GM12878 (cell line): ENCODE measurements around the gene MAPKAPK3. TPM values are rescaled to one million over a fixed set of nuclear protein-coding genes. Genes with fewer than 3 reads are reported as not detected.

Source experiments
- ATAC-seq: fragments of 200-7000 bp; cut with Tn5 transposase; 3 replicates; pipeline ENCODE4 v1.9.1; 2020; ENCODE audit warnings: mild to moderate bottlenecking, moderate library complexity
- BruUV-seq: library from RNA; stranded (reverse); fragments of 400-500 nt; replicated peaks from 2 replicates; lab custom pipeline; 2021; lab: Mats Ljungman, UMichigan
- CTCF ChIA-PET: fragments of 300-600 bp; sonication (Branson Sonifier 250); formaldehyde crosslinking; extraction: SDS; loops from one replicate; lab custom pipeline; 2021; ENCODE audit warnings: inconsistent platforms; lab: Yijun Ruan, JAX
- POLR2A ChIA-PET: fragments of 350-600 bp; formaldehyde crosslinking; extraction: SDS; loops from one replicate; lab custom pipeline; 2021; ENCODE audit warnings: inconsistent platforms; lab: Charles Lee
- RAD21 ChIA-PET: fragments of 300-600 bp; sonication (Branson Sonifier 250); formaldehyde crosslinking; loops from one replicate; lab custom pipeline; 2023; ENCODE audit warnings: antibody characterized with exemption; ENCODE audit not compliant: unreplicated experiment; lab: Charles Lee
- SMC1A ChIA-PET: fragments of 300-600 bp; sonication (Branson Sonifier 250); formaldehyde crosslinking; loops from one replicate; lab custom pipeline; 2023; ENCODE audit not compliant: unreplicated experiment, uncharacterized antibody; lab: Charles Lee
- DNase-seq: peaks from one replicate; pipeline ENCODE4 v3.0.0-alpha.2; 2011; ENCODE audit warnings: low read depth, low spot score
- FAIRE-seq: peaks from 3 replicates; lab custom pipeline; 2011; peaks lifted over from hg19 to GRCh38; lab: Jason Lieb, UNC
- H2AFZ ChIP-seq: 2 replicates; pipeline ENCODE4 v1.6.0; 2011; ENCODE audit warnings: low read depth, low read length, control low read depth; ENCODE audit not compliant: control insufficient read depth
- H3K27ac ChIP-seq: 2 replicates; pipeline ENCODE4 v1.5.1; 2011; ENCODE audit warnings: control low read depth; ENCODE audit not compliant: control insufficient read depth, insufficient read depth
- H3K27me3 ChIP-seq, 2 experiments: replicated peaks in 1 of 2; 2 replicates each; pipeline versions ENCODE4 v1.6.0 to v1.6.1; 2011; ENCODE audit warnings: low read length in 1 of 2; ENCODE audit not compliant: control insufficient read depth in 2 of 2, insufficient read depth in 2 of 2
- H3K36me3 ChIP-seq, 2 experiments: 2 replicates each; pipeline ENCODE4 v1.5.1; 2011; ENCODE audit warnings: low read length in 1 of 2; ENCODE audit not compliant: control insufficient read depth in 2 of 2, insufficient read depth in 2 of 2
- H3K4me1 ChIP-seq: 2 replicates; pipeline ENCODE4 v1.6.1; 2011; ENCODE audit warnings: mild to moderate bottlenecking, low read length, moderate library complexity, mixed read lengths; ENCODE audit not compliant: control insufficient read depth, insufficient read depth
- H3K4me2 ChIP-seq: 2 replicates; pipeline ENCODE4 v1.6.0; 2011; ENCODE audit warnings: control low read depth; ENCODE audit not compliant: control insufficient read depth, insufficient read depth
- H3K4me3 ChIP-seq: fragments of 200-600 bp; sonication (generic); 2 replicates; pipeline ENCODE4 v1.5.1; 2016
- H3K79me2 ChIP-seq: 2 replicates; pipeline ENCODE4 v1.6.0; 2011; ENCODE audit warnings: low read length; ENCODE audit not compliant: control insufficient read depth, insufficient read depth
- H3K9ac ChIP-seq: 2 replicates; pipeline ENCODE4 v1.8.0; 2011; ENCODE audit warnings: low read length, control low read depth, mixed read lengths; ENCODE audit not compliant: control insufficient read depth, insufficient read depth
- H3K9me3 ChIP-seq: replicated peaks from 3 replicates; pipeline ENCODE4 v1.5.1; 2011; ENCODE audit warnings: mild to moderate bottlenecking, low read length; ENCODE audit not compliant: control insufficient read depth, insufficient read depth
- H4K20me1 ChIP-seq: 2 replicates; pipeline ENCODE4 v1.6.0; 2011; ENCODE audit not compliant: control insufficient read depth, insufficient read depth
- CBX3 ChIP-seq: fragments of 200-600 bp; sonication (generic); IDR thresholded peaks from 2 replicates; pipeline ENCODE4 v1.6.1; 2016; ENCODE audit warnings: low read depth, borderline replicate concordance
- CHD4 ChIP-seq: fragments of 200-600 bp; sonication (generic); IDR thresholded peaks from 2 replicates; pipeline ENCODE4 v1.6.1; 2016; ENCODE audit warnings: mild to moderate bottlenecking
- EED ChIP-seq: sonication (generic); IDR thresholded peaks from 2 replicates; pipeline ENCODE4 v1.6.1; 2016; ENCODE audit warnings: antibody characterized with exemption, low read depth
- EGR1 ChIP-seq, 2 experiments: IDR thresholded peaks; 1 replicate in 1 of 2; 2 replicates in 1 of 2; pipeline ENCODE4 v1.6.1; 2011 to 2012; ENCODE audit warnings: low read depth in 2 of 2, low read length in 2 of 2, borderline replicate concordance in 1 of 2, mild to moderate bottlenecking in 1 of 2, moderate library complexity in 1 of 2
- ETV6 ChIP-seq, 2 experiments: fragments of 450-650 bp in 1 of 2; IDR thresholded peaks in 1 of 2; conservative IDR thresholded peaks in 1 of 2; 2 replicates each; pipeline ENCODE4 v1.6.1; 2014; ENCODE audit warnings: antibody characterized with exemption in 1 of 2, borderline replicate concordance in 1 of 2, low read depth in 1 of 2, mild to moderate bottlenecking in 1 of 2, moderate library complexity in 1 of 2
- LARP7 ChIP-seq: fragments of 450-650 bp; IDR thresholded peaks from 2 replicates; pipeline ENCODE4 v1.6.1; 2017; ENCODE audit warnings: mild to moderate bottlenecking
- RELB ChIP-seq: fragments of 450-650 bp; IDR thresholded peaks from 2 replicates; pipeline ENCODE4 v1.6.1; 2017; ENCODE audit warnings: low read depth, mild to moderate bottlenecking, moderate library complexity
- SMARCA5 ChIP-seq: fragments of 450-650 bp; IDR thresholded peaks from 2 replicates; pipeline ENCODE4 v1.6.1; 2017; ENCODE audit warnings: mild to moderate bottlenecking
- SP1 ChIP-seq: IDR thresholded peaks from one replicate; pipeline ENCODE4 v1.6.1; 2011; ENCODE audit warnings: low read depth, low read length
- SREBF2 ChIP-seq: IDR thresholded peaks from 2 replicates; pipeline ENCODE4 v1.6.1; 2012; ENCODE audit warnings: mild to moderate bottlenecking, low read length
- TAF1 ChIP-seq: IDR thresholded peaks from 2 replicates; pipeline ENCODE4 v1.6.1; 2011; ENCODE audit warnings: mild to moderate bottlenecking, low read depth, low read length, borderline replicate concordance
- WGBS: methylation state at CpG from one replicate; pipeline ENCODE4 v1.1.6; 2016; ENCODE audit warnings: low lambda C conversion rate; ENCODE audit not compliant: insufficient replicate concordance, insufficient coverage; ENCODE audit errors: missing lambda C conversion rate; 5-methylcytosine and 5-hydroxymethylcytosine counted together
- in situ Hi-C: fragments of 300-500 bp; cut with MboI; formaldehyde crosslinking; loops from 9 replicates; pipeline ENCODE4 v1.14.3; 2018; ENCODE audit warnings: mixed read lengths
- intact Hi-C: fragments of 100-400 bp; cut with micrococcal nuclease; formaldehyde crosslinking; loops from one replicate; pipeline ENCODE4 v1.14.2; 2022; ENCODE audit not compliant: unreplicated experiment
- polyA plus RNA-seq, 11 experiments: library from polyadenylated mRNA; depleted of rRNA in 4 of 11; unstranded in 6 of 11; stranded (reverse) in 5 of 11; fragments of >200 nt; fragmentation: Nextera tagmentation in 4 of 11; fragmentation: Illumina TruSeq in 1 of 11; extraction: Ambion mirVana in 4 of 11; extraction: Trizol in 1 of 11; gene quantifications; 1 replicate in 1 of 11; 2 replicates in 10 of 11; pipeline versions ENCODE4 v1.2.1 to v1.2.3, GENCODE V29; 2011 to 2016; ENCODE audit warnings: inconsistent platforms in 2 of 11, missing spikeins in 2 of 11, low read depth in 1 of 11
- total RNA-seq, 4 experiments: library from RNA; depleted of rRNA in 3 of 4; stranded (reverse); fragments of >200 nt in 3 of 4; fragmentation: Illumina TruSeq in 1 of 4; extraction: Trizol in 1 of 4; gene quantifications; 2 replicates each; pipeline versions ENCODE4 v1.2.1 to v1.2.3, GENCODE V29; 2013 to 2021
- TF ChIP-seq, protein P1 (sequence below): IDR thresholded peaks from 2 replicates; pipeline ENCODE4 v1.6.1; 2012; ENCODE audit warnings: improper control_type of control experiment, low read depth, low read length; ENCODE audit not compliant: insufficient replicate concordance
- TF ChIP-seq, protein P2 (sequence below): IDR thresholded peaks from 2 replicates; pipeline ENCODE4 v1.6.1; 2012; ENCODE audit warnings: low read depth, low read length, improper control_type of control experiment

The MAPKAPK3 gene
- total and polyA plus RNA-seq, 10 of the 15 experiments (the other 5 are each of a cell fraction or from before 2014, with no cell fraction given) = 7.9 to 66.0 (median 39.0) TPM

GRCh38 chr3:50603261-50604109 lies 13.5 kb upstream of the MAPKAPK3 start:
- DNase-seq (no peak), ATAC-seq (no peak), FAIRE-seq (no peak)
- no peak overlapping the region for H3K4me3 ChIP-seq
- TF ChIP-seq SP1 = no peak
- no peak for TF ChIP-seq SMARCA5
- no peak for TF ChIP-seq TAF1
- no peak for TF ChIP-seq LARP7
- TF ChIP-seq SREBF2 = no peak
- TF ChIP-seq CHD4 = no peak
- TF ChIP-seq RELB = no peak
- TF ChIP-seq, protein P1, sequence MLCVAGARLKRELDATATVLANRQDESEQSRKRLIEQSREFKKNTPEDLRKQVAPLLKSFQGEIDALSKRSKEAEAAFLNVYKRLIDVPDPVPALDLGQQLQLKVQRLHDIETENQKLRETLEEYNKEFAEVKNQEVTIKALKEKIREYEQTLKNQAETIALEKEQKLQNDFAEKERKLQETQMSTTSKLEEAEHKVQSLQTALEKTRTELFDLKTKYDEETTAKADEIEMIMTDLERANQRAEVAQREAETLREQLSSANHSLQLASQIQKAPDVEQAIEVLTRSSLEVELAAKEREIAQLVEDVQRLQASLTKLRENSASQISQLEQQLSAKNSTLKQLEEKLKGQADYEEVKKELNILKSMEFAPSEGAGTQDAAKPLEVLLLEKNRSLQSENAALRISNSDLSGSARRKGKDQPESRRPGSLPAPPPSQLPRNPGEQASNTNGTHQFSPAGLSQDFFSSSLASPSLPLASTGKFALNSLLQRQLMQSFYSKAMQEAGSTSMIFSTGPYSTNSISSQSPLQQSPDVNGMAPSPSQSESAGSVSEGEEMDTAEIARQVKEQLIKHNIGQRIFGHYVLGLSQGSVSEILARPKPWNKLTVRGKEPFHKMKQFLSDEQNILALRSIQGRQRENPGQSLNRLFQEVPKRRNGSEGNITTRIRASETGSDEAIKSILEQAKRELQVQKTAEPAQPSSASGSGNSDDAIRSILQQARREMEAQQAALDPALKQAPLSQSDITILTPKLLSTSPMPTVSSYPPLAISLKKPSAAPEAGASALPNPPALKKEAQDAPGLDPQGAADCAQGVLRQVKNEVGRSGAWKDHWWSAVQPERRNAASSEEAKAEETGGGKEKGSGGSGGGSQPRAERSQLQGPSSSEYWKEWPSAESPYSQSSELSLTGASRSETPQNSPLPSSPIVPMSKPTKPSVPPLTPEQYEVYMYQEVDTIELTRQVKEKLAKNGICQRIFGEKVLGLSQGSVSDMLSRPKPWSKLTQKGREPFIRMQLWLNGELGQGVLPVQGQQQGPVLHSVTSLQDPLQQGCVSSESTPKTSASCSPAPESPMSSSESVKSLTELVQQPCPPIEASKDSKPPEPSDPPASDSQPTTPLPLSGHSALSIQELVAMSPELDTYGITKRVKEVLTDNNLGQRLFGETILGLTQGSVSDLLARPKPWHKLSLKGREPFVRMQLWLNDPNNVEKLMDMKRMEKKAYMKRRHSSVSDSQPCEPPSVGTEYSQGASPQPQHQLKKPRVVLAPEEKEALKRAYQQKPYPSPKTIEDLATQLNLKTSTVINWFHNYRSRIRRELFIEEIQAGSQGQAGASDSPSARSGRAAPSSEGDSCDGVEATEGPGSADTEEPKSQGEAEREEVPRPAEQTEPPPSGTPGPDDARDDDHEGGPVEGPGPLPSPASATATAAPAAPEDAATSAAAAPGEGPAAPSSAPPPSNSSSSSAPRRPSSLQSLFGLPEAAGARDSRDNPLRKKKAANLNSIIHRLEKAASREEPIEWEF = no peak
- TF ChIP-seq, protein P2, sequence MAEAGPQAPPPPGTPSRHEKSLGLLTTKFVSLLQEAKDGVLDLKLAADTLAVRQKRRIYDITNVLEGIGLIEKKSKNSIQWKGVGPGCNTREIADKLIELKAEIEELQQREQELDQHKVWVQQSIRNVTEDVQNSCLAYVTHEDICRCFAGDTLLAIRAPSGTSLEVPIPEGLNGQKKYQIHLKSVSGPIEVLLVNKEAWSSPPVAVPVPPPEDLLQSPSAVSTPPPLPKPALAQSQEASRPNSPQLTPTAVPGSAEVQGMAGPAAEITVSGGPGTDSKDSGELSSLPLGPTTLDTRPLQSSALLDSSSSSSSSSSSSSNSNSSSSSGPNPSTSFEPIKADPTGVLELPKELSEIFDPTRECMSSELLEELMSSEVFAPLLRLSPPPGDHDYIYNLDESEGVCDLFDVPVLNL = no peak
- TF ChIP-seq EGR1 (IDR thresholded peaks at IDR 0.05; ENCODE audit: borderline replicate concordance in 1 of 2, low read depth in 2 of 2, low read length in 2 of 2) = no peak
- no peak for TF ChIP-seq EED
- no peak for TF ChIP-seq CBX3
- TF ChIP-seq ETV6 (conservative IDR thresholded peaks at IDR 0.05 in 1 of 2, IDR thresholded peaks at IDR 0.05 in 1 of 2; ENCODE audit: borderline replicate concordance in 1 of 2, low read depth in 1 of 2) = no peak
- RAD21 ChIA-PET = interaction anchor here (1.3 to 3.0 kb wide), 3 partner anchors 8 to 13 kb away, joined by 3 to 32 read pairs (median 15); partner anchors contain the start of gene CISH
- peaks cover 21% of the 10 kb centered on the region for H3K4me1 ChIP-seq
- SMC1A ChIA-PET = interaction anchor here (1.2 kb wide), 1 partner anchor 10 kb away, joined by 6 read pairs; no protein-coding TSS in a partner anchor
- no peak overlapping the region for H3K4me2 ChIP-seq
- H3K27ac ChIP-seq = no peak overlapping the region
- POLR2A ChIA-PET = interaction anchor here (1.1 to 7.6 kb wide), 2 partner anchors 13 to 17 kb away, joined by 3 to 65 read pairs; no protein-coding TSS in a partner anchor
- H3K9me3 ChIP-seq = no peaks in the 10 kb centered on the region
- H3K27me3 ChIP-seq = no peaks in the 10 kb centered on the region
- H3K36me3 ChIP-seq = no peaks in the 10 kb centered on the region
- no peak overlapping the region for H3K9ac ChIP-seq
- in situ Hi-C loops (loop anchor here (25.0 kb wide), 1 partner anchor 1084 kb away; no protein-coding TSS in a partner anchor), intact Hi-C loops (no loop called here)
- H3K79me2 ChIP-seq = no peaks in the 10 kb centered on the region
- no peaks in the 10 kb centered on the region for H4K20me1 ChIP-seq
- H2AFZ ChIP-seq = no peak overlapping the region
- BruUV-seq = no TSS peak
- CTCF ChIA-PET = interaction anchor here (1.3 to 4.8 kb wide), 7 partner anchors 10 to 32 kb away, joined by 3 to 42 read pairs (median 5); no protein-coding TSS in a partner anchor
- WGBS = 45% methylated on average over 4 of the region's 4 CpGs
